B cell (primary cell): ENCODE results near the gene NPHP4. TPM values are rescaled to one million over a fixed set of nuclear protein-coding genes. Genes with fewer than 3 reads are reported as not detected.

ENCODE experiments used
- ATAC-seq: fragments of 200-7000 bp; cut with Tn5 transposase; one replicate; pipeline ENCODE4 v1.10.0; 2021; ENCODE audit warnings: low read depth, mild to moderate bottlenecking, moderate number of reproducible peaks, moderate library complexity
- CTCF ChIA-PET: fragments of 350-600 bp; sonication (Branson Sonifier 250); formaldehyde crosslinking; loops from one replicate; lab custom pipeline; 2021; ENCODE audit warnings: antibody characterized with exemption, inconsistent platforms; lab: Charles Lee
- POLR2A ChIA-PET: fragments of 350-600 bp; sonication (Branson Sonifier 250); formaldehyde crosslinking; loops from one replicate; lab custom pipeline; 2021; ENCODE audit warnings: antibody characterized with exemption; lab: Charles Lee
- DNase-seq: peaks from one replicate; pipeline ENCODE4 v3.0.0; 2013
- H2AFZ ChIP-seq: 2 replicates; pipeline ENCODE4 v1.6.1; 2012; ENCODE audit warnings: mild to moderate bottlenecking, low read depth, low read length; ENCODE audit not compliant: insufficient read depth, poor library complexity, severe bottlenecking
- H3K27ac ChIP-seq, 2 donors: 1 replicate in 1 of 2; 2 replicates in 1 of 2; pipeline ENCODE4 v1.5.1; 2012 to 2013; ENCODE audit warnings: low read length in 2 of 2, mild to moderate bottlenecking in 2 of 2, moderate library complexity in 1 of 2
- H3K27me3 ChIP-seq, 4 experiments: fragments of 200-600 bp in 1 of 4; sonication (generic) in 1 of 4; replicated peaks in 1 of 4; 1 replicate in 2 of 4; 2 replicates in 2 of 4; pipeline versions ENCODE4 v1.6.1 to v1.7.0; 2013 to 2016; ENCODE audit warnings: low read length in 3 of 4, mild to moderate bottlenecking in 2 of 4, mixed read lengths in 1 of 4, moderate library complexity in 1 of 4; ENCODE audit not compliant: insufficient read depth in 4 of 4, control insufficient read depth in 3 of 4; ENCODE audit errors: control extremely low read depth in 1 of 4
- H3K36me3 ChIP-seq, 2 experiments: replicated peaks in 1 of 2; 1 replicate in 1 of 2; 2 replicates in 1 of 2; pipeline versions ENCODE4 v1.6.1 to v1.7.1; 2013; ENCODE audit warnings: low read length in 1 of 2; ENCODE audit not compliant: insufficient read depth in 2 of 2, control insufficient read depth in 1 of 2; ENCODE audit errors: control extremely low read depth in 1 of 2, extremely low read depth in 1 of 2
- H3K4me1 ChIP-seq, 2 donors: fragments of 200-600 bp in 1 of 2; sonication (generic) in 1 of 2; 1 replicate in 1 of 2; 2 replicates in 1 of 2; pipeline versions ENCODE4 v1.5.1 to v1.6.1; 2013 to 2017; ENCODE audit warnings: low read length in 2 of 2; ENCODE audit not compliant: control insufficient read depth in 2 of 2, insufficient read depth in 2 of 2
- H3K4me2 ChIP-seq: replicated peaks from 2 replicates; pipeline ENCODE3; 2012; ENCODE audit warnings: mild to moderate bottlenecking, low read depth, low read length; ENCODE audit not compliant: poor library complexity, severe bottlenecking
- H3K4me3 ChIP-seq, 5 experiments: fragments of 200-600 bp in 1 of 5; sonication (generic) in 1 of 5; 1 replicate in 3 of 5; 2 replicates in 2 of 5; pipeline versions ENCODE4 v1.5.1 to v1.7.0; 2011 to 2016; ENCODE audit warnings: low read length in 4 of 5, mild to moderate bottlenecking in 4 of 5, low read depth in 2 of 5, control low read depth in 1 of 5, moderate library complexity in 1 of 5; ENCODE audit not compliant: insufficient read depth in 1 of 5; ENCODE audit errors: control extremely low read depth in 1 of 5, extremely low read depth in 1 of 5
- H3K79me2 ChIP-seq: fragments of 200-600 bp; sonication (generic); one replicate; pipeline ENCODE4 v1.6.0; 2016; ENCODE audit warnings: low read length; ENCODE audit not compliant: control insufficient read depth, insufficient read depth
- H3K9ac ChIP-seq: fragments of 200-600 bp; sonication (generic); 2 replicates; pipeline ENCODE4 v1.6.1; 2017; ENCODE audit warnings: mild to moderate bottlenecking, low read length, moderate library complexity
- H3K9me3 ChIP-seq, 3 donors: one replicate each; pipeline versions ENCODE4 v1.6.1 to v1.7.1; 2013; ENCODE audit warnings: low read length in 2 of 3; ENCODE audit not compliant: control insufficient read depth in 2 of 3, insufficient read depth in 1 of 3; ENCODE audit errors: control extremely low read depth in 1 of 3
- H4K20me1 ChIP-seq: 2 replicates; pipeline ENCODE4 v1.6.0; 2012; ENCODE audit warnings: mild to moderate bottlenecking, low read length; ENCODE audit not compliant: insufficient read depth, control insufficient read depth, poor library complexity, severe bottlenecking
- H3K27ac Mint-ChIP-seq: one replicate; pipeline ENCODE4 v1.8.0; 2021; ENCODE audit warnings: mixed read lengths
- H3K27me3 Mint-ChIP-seq: one replicate; pipeline ENCODE4 v1.8.0; 2021; ENCODE audit warnings: mixed read lengths
- H3K4me1 Mint-ChIP-seq: one replicate; pipeline ENCODE4 v1.8.0; 2021; ENCODE audit warnings: mixed read lengths
- H3K4me3 Mint-ChIP-seq: one replicate; pipeline ENCODE4 v1.8.0; 2021; ENCODE audit warnings: mixed read lengths
- H3K9me3 Mint-ChIP-seq: one replicate; pipeline ENCODE4 v1.8.0; 2022; ENCODE audit warnings: mixed read lengths; ENCODE audit not compliant: insufficient read depth
- WGBS: methylation state at CpG from one replicate; pipeline ENCODE4 v1.1.5; 2013; ENCODE audit warnings: missing lambda C conversion rate; ENCODE audit not compliant: insufficient coverage; 5-methylcytosine and 5-hydroxymethylcytosine counted together
- intact Hi-C: fragments of 100-400 bp; cut with micrococcal nuclease; formaldehyde crosslinking; loops from one replicate; pipeline ENCODE4 v1.10.0; 2022
- polyA plus RNA-seq: library from polyadenylated mRNA; depleted of rRNA; stranded (reverse); fragments of >200 nt; gene quantifications from 2 replicates; pipeline ENCODE4 v1.2.3, GENCODE V29; 2012
- total RNA-seq, 2 donors: library from RNA; stranded (reverse); fragments of 120-200 nt in 1 of 2; gene quantifications; 1 replicate in 1 of 2; 2 replicates in 1 of 2; pipeline versions ENCODE4 v1.2.3 to v1.2.4, GENCODE V29; 2013 to 2022
- TF ChIP-seq, protein P1 (sequence below): fragments of 200-600 bp; IDR thresholded peaks from one replicate; pipeline ENCODE4 v1.8.0; 2022; ENCODE audit warnings: antibody characterized with exemption, mild to moderate bottlenecking

Gene NPHP4
- total and polyA plus RNA-seq, 2 donors (not counting 1 experiment from before 2014, with no cell fraction given): 6.5 to 14.8 TPM

DNA sequence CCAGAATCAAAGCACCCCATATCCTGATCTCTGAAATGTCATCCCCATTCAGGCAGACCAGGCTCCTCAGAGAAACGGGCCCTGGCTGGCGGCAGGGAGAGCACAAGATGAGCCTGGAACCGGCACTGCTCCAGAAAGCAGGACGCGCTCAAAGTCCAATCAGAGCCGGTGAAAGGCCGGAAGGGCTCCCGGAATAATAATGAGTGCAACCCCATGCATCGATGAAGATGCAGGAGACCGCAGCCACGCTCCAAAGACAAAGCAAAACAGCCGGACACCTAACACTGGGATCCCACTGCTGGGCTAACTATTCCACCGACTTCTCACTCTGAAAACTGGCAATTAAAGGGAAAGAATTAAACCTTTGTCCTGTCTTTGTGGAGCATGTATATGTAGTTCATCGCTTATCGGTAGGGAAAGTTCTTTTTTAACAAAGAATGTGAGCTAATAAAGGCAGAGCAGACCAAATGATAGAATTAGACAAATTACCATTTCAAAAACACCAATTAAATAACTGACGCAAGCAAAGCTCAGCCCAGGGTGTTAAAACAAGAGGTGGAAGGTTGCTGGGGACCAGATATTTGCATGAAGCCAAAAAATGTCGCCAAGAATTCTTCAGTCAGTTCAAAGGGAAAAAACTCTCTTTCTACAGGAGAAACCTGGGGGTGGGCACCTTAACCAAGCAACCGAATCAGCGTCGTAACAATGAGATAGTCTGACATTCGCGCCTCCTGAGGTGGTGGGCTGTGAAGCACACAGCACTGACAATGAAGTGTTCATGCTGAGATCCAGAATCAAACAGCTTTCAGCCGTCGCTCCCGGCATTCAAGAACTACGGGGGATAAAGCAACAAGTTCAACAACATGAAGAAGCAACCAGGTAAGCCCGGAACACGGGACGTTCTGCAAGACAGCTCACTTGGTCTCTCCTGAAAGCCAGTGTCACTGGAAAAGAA is 95.2 kb downstream of the NPHP4 start:
- POLR2A ChIA-PET: no interaction called here
- no peak for ATAC-seq
- no peaks in the 10 kb centered on the region for H3K4me1 Mint-ChIP-seq

More for the DNA sequence above, 95.2 kb downstream of the NPHP4 start:
- Histone ChIP-seq H4K20me1 (no peaks in the 10 kb centered on the region), H3K79me2 (no peaks in the 10 kb centered on the region), H3K4me2 (no peak overlapping the region), H3K27ac (no peak overlapping the region), H3K4me3 (no peak overlapping the region), H3K9ac (no peak overlapping the region), H3K9me3 (no peaks in the 10 kb centered on the region), H3K4me1 (no peaks in the 10 kb centered on the region), H3K36me3 (no peaks in the 10 kb centered on the region), H3K27me3 (no peaks in the 10 kb centered on the region), H2AFZ (no peak overlapping the region)
- Mint-ChIP-seq H3K27ac (no peak overlapping the region), H3K4me3 (no peak overlapping the region), H3K9me3 (no peaks in the 10 kb centered on the region), H3K27me3 (no peaks in the 10 kb centered on the region)
- 93% methylated on average over 26 of the region's 29 CpGs for WGBS
- intact Hi-C loops: no loop called here
- TF ChIP-seq, protein P1, sequence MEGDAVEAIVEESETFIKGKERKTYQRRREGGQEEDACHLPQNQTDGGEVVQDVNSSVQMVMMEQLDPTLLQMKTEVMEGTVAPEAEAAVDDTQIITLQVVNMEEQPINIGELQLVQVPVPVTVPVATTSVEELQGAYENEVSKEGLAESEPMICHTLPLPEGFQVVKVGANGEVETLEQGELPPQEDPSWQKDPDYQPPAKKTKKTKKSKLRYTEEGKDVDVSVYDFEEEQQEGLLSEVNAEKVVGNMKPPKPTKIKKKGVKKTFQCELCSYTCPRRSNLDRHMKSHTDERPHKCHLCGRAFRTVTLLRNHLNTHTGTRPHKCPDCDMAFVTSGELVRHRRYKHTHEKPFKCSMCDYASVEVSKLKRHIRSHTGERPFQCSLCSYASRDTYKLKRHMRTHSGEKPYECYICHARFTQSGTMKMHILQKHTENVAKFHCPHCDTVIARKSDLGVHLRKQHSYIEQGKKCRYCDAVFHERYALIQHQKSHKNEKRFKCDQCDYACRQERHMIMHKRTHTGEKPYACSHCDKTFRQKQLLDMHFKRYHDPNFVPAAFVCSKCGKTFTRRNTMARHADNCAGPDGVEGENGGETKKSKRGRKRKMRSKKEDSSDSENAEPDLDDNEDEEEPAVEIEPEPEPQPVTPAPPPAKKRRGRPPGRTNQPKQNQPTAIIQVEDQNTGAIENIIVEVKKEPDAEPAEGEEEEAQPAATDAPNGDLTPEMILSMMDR: no peak
- DNase-seq: no peak
- CTCF ChIA-PET: no interaction called here
